ENCODE data around the gene SEMA3A.

GRCh38 chr7:84216472-84216871 lies 21.9 kb upstream of the SEMA3A start:
- no peak for TF ChIP-seq CTCF (IDR thresholded peaks at IDR 0.05)
- no peak for TF ChIP-seq POLR2A (IDR thresholded peaks at IDR 0.05)

All from esophagus squamous epithelium (tissue), 4 donors.